H1 (cell line): ENCODE results near the gene C19orf73. TPM values are rescaled to one million over a fixed set of nuclear protein-coding genes. Genes with fewer than 3 reads are reported as not detected.

Source experiments
- CTCF ChIA-PET: fragments of 300-600 bp; sonication (Branson Sonifier 250); formaldehyde crosslinking; loops from one replicate; lab custom pipeline; 2021; ENCODE audit not compliant: partially characterized antibody; lab: Charles Lee
- POLR2A ChIA-PET: fragments of 300-600 bp; sonication (Branson Sonifier 250); formaldehyde crosslinking; loops from one replicate; lab custom pipeline; 2021; ENCODE audit warnings: inconsistent platforms; ENCODE audit not compliant: partially characterized antibody; lab: Charles Lee
- DNase-seq, 2 experiments: peaks; one replicate each; pipeline versions ENCODE4 v3.0.0 to v3.0.0-alpha.2; 2010 to 2022; ENCODE audit warnings: low spot score in 2 of 2, low read depth in 1 of 2, mixed read lengths in 1 of 2
- FAIRE-seq: peaks from 2 replicates; lab custom pipeline; 2011; peaks lifted over from hg19 to GRCh38; lab: Jason Lieb, UNC
- H2AFZ ChIP-seq: 2 replicates; pipeline ENCODE4 v1.8.1; 2012; ENCODE audit warnings: low read length, inconsistent platforms
- H2AK5ac ChIP-seq: 2 replicates; pipeline ENCODE4 v1.6.1; 2013; ENCODE audit warnings: low read depth, low read length
- H2BK120ac ChIP-seq: replicated peaks from 2 replicates; pipeline ENCODE3; 2013; ENCODE audit warnings: low read depth, low read length, inconsistent platforms
- H2BK12ac ChIP-seq: 2 replicates; pipeline ENCODE4 v1.6.1; 2013; ENCODE audit warnings: low read depth, low read length
- H2BK15ac ChIP-seq: 2 replicates; pipeline ENCODE4 v1.6.1; 2013; ENCODE audit warnings: low read length
- H2BK20ac ChIP-seq: 2 replicates; pipeline ENCODE4 v1.6.1; 2013; ENCODE audit warnings: low read length
- H2BK5ac ChIP-seq: 2 replicates; pipeline ENCODE4 v1.6.1; 2013; ENCODE audit warnings: low read depth, low read length
- H3K14ac ChIP-seq: 2 replicates; pipeline ENCODE4 v1.6.1; 2013; ENCODE audit warnings: inconsistent platforms; ENCODE audit not compliant: insufficient read length
- H3K18ac ChIP-seq: 2 replicates; pipeline ENCODE4 v1.6.1; 2013; ENCODE audit warnings: low read length; ENCODE audit errors: extremely low read depth
- H3K23ac ChIP-seq: 2 replicates; pipeline ENCODE4 v1.6.1; 2013; ENCODE audit warnings: inconsistent platforms; ENCODE audit not compliant: insufficient read length
- H3K23me2 ChIP-seq: 2 replicates; pipeline ENCODE4 v1.6.1; 2013; ENCODE audit warnings: low read depth, low read length
- H3K27ac ChIP-seq: 2 replicates; pipeline ENCODE4 v1.6.1; 2011; ENCODE audit warnings: low read depth, low read length, inconsistent platforms
- H3K27me3 ChIP-seq, 4 experiments: replicated peaks in 1 of 4; 1 replicate in 1 of 4; 2 replicates in 3 of 4; pipeline versions ENCODE4 v1.6.1 to v1.8.1; 2011 to 2013; ENCODE audit warnings: low read length in 3 of 4, mild to moderate bottlenecking in 3 of 4, inconsistent platforms in 2 of 4, mixed read lengths in 2 of 4, moderate library complexity in 1 of 4; ENCODE audit not compliant: control insufficient read depth in 3 of 4, insufficient read depth in 3 of 4; ENCODE audit errors: extremely low read depth in 1 of 4
- H3K36me3 ChIP-seq, 4 experiments: 2 replicates each; pipeline versions ENCODE4 v1.6.1 to v1.8.1; 2011 to 2013; ENCODE audit warnings: mild to moderate bottlenecking in 4 of 4, low read length in 3 of 4, moderate library complexity in 2 of 4, control low read depth in 1 of 4, inconsistent platforms in 1 of 4; ENCODE audit not compliant: insufficient read depth in 4 of 4, control insufficient read depth in 2 of 4
- H3K4ac ChIP-seq: replicated peaks from 2 replicates; pipeline ENCODE3; 2013; ENCODE audit warnings: low read length, low read depth, mixed read lengths, inconsistent platforms; ENCODE audit not compliant: insufficient read length
- H3K4me1 ChIP-seq, 4 experiments: replicated peaks in 1 of 4; 1 replicate in 1 of 4; 2 replicates in 3 of 4; pipeline versions ENCODE4 v1.6.1 to v1.8.1; 2011 to 2013; ENCODE audit warnings: low read length in 3 of 4, inconsistent platforms in 2 of 4, mixed read lengths in 1 of 4; ENCODE audit not compliant: insufficient read depth in 4 of 4, control insufficient read depth in 3 of 4
- H3K4me2 ChIP-seq, 2 experiments: 2 replicates each; pipeline versions ENCODE4 v1.6.1 to v1.8.1; 2011 to 2013; ENCODE audit warnings: low read depth in 2 of 2, low read length in 2 of 2, control low read depth in 1 of 2, inconsistent platforms in 1 of 2, mild to moderate bottlenecking in 1 of 2; ENCODE audit not compliant: insufficient read depth in 1 of 2
- H3K4me3 ChIP-seq, 4 experiments: fragments of 200-600, 300-600 bp in 1 of 4; sonication (generic), shearing (Covaris generic), sonication (Bioruptor Twin) in 1 of 4; 2 replicates each; pipeline versions ENCODE4 v1.5.1 to v1.8.1; 2011 to 2016; ENCODE audit warnings: low read length in 4 of 4, low read depth in 3 of 4, control low read depth in 2 of 4, inconsistent platforms in 2 of 4, mild to moderate bottlenecking in 2 of 4, mixed read lengths in 1 of 4, moderate library complexity in 1 of 4; ENCODE audit not compliant: insufficient read depth in 2 of 4; ENCODE audit errors: extremely low read depth in 1 of 4
- H3K56ac ChIP-seq: replicated peaks from 2 replicates; pipeline ENCODE3; 2013; ENCODE audit warnings: low read depth, mild to moderate bottlenecking, mixed read lengths, low read length, inconsistent platforms; ENCODE audit not compliant: insufficient read length
- H3K79me1 ChIP-seq: 2 replicates; pipeline ENCODE4 v1.6.1; 2013; ENCODE audit warnings: low read depth, low read length, control low read depth
- H3K79me2 ChIP-seq, 2 experiments: 2 replicates each; pipeline versions ENCODE4 v1.6.1 to v1.8.1; 2012 to 2013; ENCODE audit warnings: low read length in 2 of 2, mild to moderate bottlenecking in 2 of 2, inconsistent platforms in 1 of 2; ENCODE audit not compliant: insufficient read depth in 2 of 2, control insufficient read depth in 1 of 2
- H3K9ac ChIP-seq, 4 experiments: replicated peaks in 1 of 4; 1 replicate in 1 of 4; 2 replicates in 3 of 4; pipeline versions ENCODE4 v1.6.1 to v1.8.1; 2011 to 2013; ENCODE audit warnings: low read depth in 3 of 4, low read length in 3 of 4, control low read depth in 2 of 4, mild to moderate bottlenecking in 2 of 4, moderate library complexity in 2 of 4, inconsistent platforms in 1 of 4; ENCODE audit errors: extremely low read depth in 1 of 4
- H3K9me3 ChIP-seq, 2 experiments: 2 replicates each; pipeline versions ENCODE4 v1.6.1 to v1.8.1; 2012 to 2013; ENCODE audit warnings: mild to moderate bottlenecking in 2 of 2, moderate library complexity in 2 of 2, control low read depth in 1 of 2, inconsistent platforms in 1 of 2, low read depth in 1 of 2, low read length in 1 of 2, mixed read lengths in 1 of 2; ENCODE audit not compliant: insufficient read depth in 2 of 2
- H4K20me1 ChIP-seq, 2 experiments: replicated peaks in 1 of 2; 2 replicates each; pipeline versions ENCODE3 to v1.8.1; 2011 to 2013; ENCODE audit warnings: inconsistent platforms in 2 of 2, low read length in 2 of 2, mild to moderate bottlenecking in 1 of 2; ENCODE audit not compliant: insufficient read depth in 2 of 2, control insufficient read depth in 1 of 2
- H4K5ac ChIP-seq: 2 replicates; pipeline ENCODE4 v1.6.1; 2013; ENCODE audit warnings: low read length, low read depth, mixed read lengths, inconsistent platforms; ENCODE audit not compliant: insufficient read length
- H4K8ac ChIP-seq: 2 replicates; pipeline ENCODE4 v1.8.0; 2013; ENCODE audit warnings: mild to moderate bottlenecking, moderate library complexity, low read length, inconsistent platforms; ENCODE audit not compliant: insufficient read depth; ENCODE audit errors: extremely low read depth
- H4K91ac ChIP-seq: replicated peaks from 2 replicates; pipeline ENCODE3; 2013; ENCODE audit warnings: low read length, mixed read lengths, inconsistent platforms; ENCODE audit not compliant: insufficient read length
- CREB1 ChIP-seq: IDR thresholded peaks from 2 replicates; pipeline ENCODE4 v1.6.1; 2012; ENCODE audit warnings: inconsistent platforms
- JUN ChIP-seq: IDR thresholded peaks from 2 replicates; pipeline ENCODE4 v1.6.1; 2011; ENCODE audit warnings: low read depth, mild to moderate bottlenecking, improper control_type of control experiment, low read length
- SP1 ChIP-seq: IDR thresholded peaks from 2 replicates; pipeline ENCODE4 v1.6.1; 2011; ENCODE audit warnings: low read depth, low read length
- SP2 ChIP-seq: IDR thresholded peaks from 2 replicates; pipeline ENCODE4 v1.6.1; 2012; ENCODE audit warnings: mild to moderate bottlenecking, low read length, inconsistent platforms
- TBP ChIP-seq: IDR thresholded peaks from 2 replicates; pipeline ENCODE4 v1.6.1; 2011; ENCODE audit warnings: low read depth, low read length, improper control_type of control experiment
- WGBS, 2 experiments: shearing (Covaris generic) in 1 of 2; methylation state at CpG; one replicate each; pipeline versions ENCODE4 v1.1.6 to v1.1.7; 2013 to 2015; ENCODE audit warnings: low lambda C conversion rate in 2 of 2, mixed read lengths in 2 of 2, inconsistent platforms in 1 of 2, low coverage in 1 of 2, missing lambda C conversion rate in 1 of 2; ENCODE audit not compliant: insufficient replicate concordance in 2 of 2, insufficient coverage in 1 of 2, insufficient read length in 1 of 2; ENCODE audit errors: extremely low coverage in 1 of 2, missing lambda C conversion rate in 1 of 2; 5-methylcytosine and 5-hydroxymethylcytosine counted together
- polyA plus RNA-seq, 7 experiments: library from polyadenylated mRNA; depleted of rRNA in 3 of 7; stranded (reverse) in 5 of 7; unstranded in 2 of 7; fragments of >200 nt in 5 of 7; fragments of 200-250 nt in 2 of 7; gene quantifications; 1 replicate in 5 of 7; 2 replicates in 1 of 7; 4 replicates in 1 of 7; pipeline versions ENCODE4 v1.2.1 to v1.2.3, GENCODE V29; 2011 to 2013; ENCODE audit warnings: missing spikeins in 2 of 7, mixed read lengths in 2 of 7
- total RNA-seq: library from RNA; stranded (reverse); fragmentation: NEBNext Ultra II Directional; extraction: Animal tissue kit (Norgen Biotek cat#: 25700); gene quantifications from 2 replicates; pipeline ENCODE4 v1.2.1, GENCODE V29; 2021

The C19orf73 gene
- total and polyA plus RNA-seq, 2 of the 8 experiments (the other 6 are each of a cell fraction or from before 2014, with no cell fraction given), result 2.5 to 4.6 TPM

DNA sequence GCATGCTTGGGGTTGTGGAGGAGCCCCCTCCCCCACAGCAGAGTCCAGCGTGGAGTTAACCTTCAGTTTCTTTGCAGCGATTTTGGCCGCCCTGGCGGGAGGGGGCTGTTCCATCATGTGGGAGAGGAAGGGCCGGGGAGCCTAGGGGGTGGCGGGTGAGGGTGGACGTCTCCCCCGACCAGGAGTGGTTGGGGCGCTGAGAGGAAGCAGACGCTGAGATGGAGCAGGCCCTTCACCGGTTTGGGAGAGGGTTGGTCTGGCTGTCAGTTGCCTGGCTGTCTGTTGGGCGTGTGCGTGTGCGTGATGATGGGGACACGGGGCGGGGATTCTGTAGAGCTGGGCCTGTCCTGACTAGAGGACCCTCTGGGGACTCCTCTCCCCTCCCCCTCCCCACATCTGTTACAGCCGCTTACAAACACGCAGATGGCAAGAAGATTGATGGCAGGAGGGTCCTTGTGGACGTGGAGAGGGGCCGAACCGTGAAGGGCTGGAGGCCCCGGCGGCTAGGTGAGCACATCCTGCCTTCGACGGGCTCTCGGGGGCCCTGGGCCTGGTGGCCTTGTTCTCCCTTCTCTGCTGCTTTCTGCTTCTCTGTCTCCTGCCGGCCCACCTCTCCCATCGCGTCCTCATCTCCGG, 14.6 kb downstream of the C19orf73 start:
- Histone ChIP-seq H4K20me1 (peaks cover 18 to 41% of the 10 kb centered on the region in 2 experiments), H2AK5ac (no peak overlapping the region), H4K91ac (no peak overlapping the region), H3K79me2 (peaks cover 0 to 7% of the 10 kb centered on the region in 2 experiments; a peak in 1 of 4 replicates), H2BK120ac (no peak overlapping the region), H3K23me2 (no peaks in the 10 kb centered on the region), H3K4me2 (no peak overlapping the region), H2BK15ac (no peak overlapping the region), H3K79me1 (peaks cover 13% of the 10 kb centered on the region), H3K9me3 (no peaks in the 10 kb centered on the region), H3K27me3 (no peaks in the 10 kb centered on the region), H3K23ac (no peak overlapping the region), H3K18ac (no peak overlapping the region), H2AFZ (no peak overlapping the region), H3K56ac (no peak overlapping the region), H4K5ac (no peak overlapping the region), H3K27ac (no peak overlapping the region), H3K4ac (no peak overlapping the region), H3K4me1 (no peaks in the 10 kb centered on the region), H2BK20ac (no peak overlapping the region), H3K36me3 (peaks cover 34 to 86% (median 76%) of the 10 kb centered on the region in 4 experiments), H3K4me3 (no peak overlapping the region), H3K9ac (no peak overlapping the region), H4K8ac (no peak overlapping the region), H2BK5ac (no peak overlapping the region), H3K14ac (no peak overlapping the region), H2BK12ac (no peak overlapping the region)
- DNase-seq (no peak), FAIRE-seq (no peak)
- CTCF ChIA-PET, result interaction anchor here (0.6 to 3.1 kb wide), 12 partner anchors 7 to 130 kb away, joined by 3 to 26 read pairs (median 4); partner anchors contain the start of genes LIN7B and PPFIA3
- POLR2A ChIA-PET, result interaction anchor here (0.9 to 3.6 kb wide), 5 partner anchors 9 to 104 kb away, joined by 3 to 30 read pairs (median 5); no protein-coding TSS in a partner anchor
- TF ChIP-seq TBP (no peak), SP1 (no peak), CREB1 (no peak), SP2 (no peak), JUN (no peak)
- WGBS, 2 experiments, result 94% methylated on average over 25 of the region's 30 CpGs; no CpG with 5 or more reads in 1 of the 2 experiments
